GM18526 (cell line): ENCODE results near the gene HOXA5.

ENCODE experiments used
- POLR2A ChIP-seq: IDR thresholded peaks from 3 replicates; pipeline ENCODE4 v1.6.1; 2011; ENCODE audit not compliant: insufficient read length; ENCODE audit errors: extremely low read depth

Gene HOXA5

DNA sequence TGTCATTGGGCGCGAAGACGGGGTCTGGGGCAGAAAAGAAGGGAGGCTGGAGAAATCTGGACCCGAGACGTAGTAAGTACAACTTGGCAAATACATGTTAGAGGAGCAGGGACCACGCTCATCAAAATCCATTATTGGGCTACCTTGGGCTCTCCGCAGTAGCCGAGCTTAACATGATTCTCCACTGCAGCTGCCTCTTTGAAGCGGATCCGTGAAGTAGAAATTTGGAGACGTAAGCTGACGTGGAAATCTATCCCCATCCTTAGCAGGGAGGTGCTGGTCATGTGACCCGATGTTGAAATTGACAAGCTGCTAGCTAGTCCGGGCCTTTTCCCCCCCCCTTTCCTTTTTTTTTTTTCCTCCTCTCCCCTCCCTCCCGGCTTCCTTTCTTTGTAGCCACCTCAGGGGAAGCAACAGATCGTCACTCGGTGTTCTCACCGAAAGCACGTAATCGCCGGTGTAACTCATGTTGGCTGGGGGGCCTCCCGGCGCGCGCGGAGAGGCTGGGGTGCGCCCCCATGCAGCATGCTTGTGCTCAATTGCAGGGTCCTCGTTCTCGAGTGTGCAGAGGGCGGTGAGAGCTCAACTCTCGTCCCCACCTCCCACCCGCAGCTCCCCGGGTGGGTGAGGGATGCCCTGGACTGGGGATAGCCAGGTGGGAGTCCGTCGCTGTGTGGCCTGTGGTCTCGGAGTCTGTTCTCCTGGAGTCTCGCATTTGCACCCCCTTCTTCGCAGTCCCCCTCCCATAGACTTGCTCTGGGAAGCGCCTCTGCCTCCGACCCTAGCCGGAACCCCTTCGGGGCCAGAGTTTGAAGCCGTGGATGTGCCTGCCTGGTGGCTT lies 41.8 kb upstream of the HOXA5 start, which contains the start of gene HOXA11:
Gene HOXA11, minus strand, starts transcription at position 220 of the 841 bp plus-strand sequence. Its CDS starts 88 bp downstream, at position 132.
- TF ChIP-seq POLR2A: no peak

DNA sequence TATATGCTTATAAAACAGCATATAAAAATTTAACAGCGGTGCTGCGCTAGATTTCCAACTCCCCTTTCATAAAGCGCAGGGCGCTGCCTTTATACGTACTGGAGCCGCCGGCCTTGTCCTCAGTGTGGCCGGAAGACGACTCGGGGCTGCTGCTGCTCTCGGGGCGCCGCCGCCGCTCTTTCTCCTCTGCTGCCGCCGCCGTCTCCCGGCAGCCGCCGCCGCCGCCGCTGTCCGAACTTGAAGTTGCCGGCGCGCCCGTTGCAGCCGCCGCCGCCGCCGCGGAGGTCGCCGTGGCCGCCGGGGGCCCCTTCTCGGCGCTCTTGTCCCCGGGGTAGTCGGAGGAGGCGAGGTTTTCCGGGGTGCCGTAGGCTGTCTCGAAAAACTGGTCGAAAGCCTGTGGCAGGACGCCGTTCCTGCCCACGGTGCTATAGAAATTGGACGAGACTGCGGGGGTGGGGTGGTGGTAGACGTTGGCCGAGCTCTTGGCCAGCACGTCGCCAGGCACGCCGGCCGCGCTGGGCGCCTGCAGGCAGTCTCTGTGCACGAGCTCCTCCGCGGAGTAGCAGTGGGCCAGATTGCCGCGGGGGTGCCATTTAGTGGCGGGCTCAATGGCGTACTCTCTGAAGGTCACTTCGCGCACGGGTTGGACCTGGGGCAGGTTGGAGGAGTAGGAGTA lies 41.0 kb upstream of the HOXA5 start:
- TF ChIP-seq POLR2A: no peak

DNA sequence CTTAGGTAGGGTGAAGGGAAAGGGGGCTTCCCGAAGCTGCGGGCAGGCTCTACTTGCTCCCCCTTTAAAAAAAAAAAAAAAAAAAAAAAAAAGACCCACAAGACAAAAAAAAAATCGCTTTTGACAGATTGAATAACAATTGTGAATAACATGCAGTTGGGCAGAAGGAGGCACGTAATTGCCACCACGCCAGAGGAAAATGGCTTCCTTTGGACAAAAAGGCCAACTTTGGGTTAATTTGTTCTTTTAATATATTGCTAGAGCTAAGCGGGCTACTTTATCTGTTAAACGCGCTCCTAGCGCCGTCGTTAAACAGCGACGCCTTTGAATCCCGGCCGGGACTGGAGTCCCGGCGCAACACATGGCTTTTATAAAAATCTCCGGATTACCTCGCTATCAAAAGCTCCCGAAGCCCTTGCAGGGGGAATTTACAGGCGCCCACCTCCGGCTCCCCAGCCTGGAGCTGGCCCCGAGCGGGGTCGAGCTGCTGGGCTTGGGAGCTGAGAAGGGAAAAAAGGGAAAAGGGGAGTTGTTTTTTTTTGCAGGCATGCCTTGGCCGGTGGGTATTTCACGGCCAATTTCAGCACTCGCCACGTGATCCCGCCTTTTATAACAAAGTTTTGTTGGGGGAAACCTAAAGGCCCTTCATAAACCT lies 40.3 kb upstream of the HOXA5 start:
- no peak for TF ChIP-seq POLR2A

DNA sequence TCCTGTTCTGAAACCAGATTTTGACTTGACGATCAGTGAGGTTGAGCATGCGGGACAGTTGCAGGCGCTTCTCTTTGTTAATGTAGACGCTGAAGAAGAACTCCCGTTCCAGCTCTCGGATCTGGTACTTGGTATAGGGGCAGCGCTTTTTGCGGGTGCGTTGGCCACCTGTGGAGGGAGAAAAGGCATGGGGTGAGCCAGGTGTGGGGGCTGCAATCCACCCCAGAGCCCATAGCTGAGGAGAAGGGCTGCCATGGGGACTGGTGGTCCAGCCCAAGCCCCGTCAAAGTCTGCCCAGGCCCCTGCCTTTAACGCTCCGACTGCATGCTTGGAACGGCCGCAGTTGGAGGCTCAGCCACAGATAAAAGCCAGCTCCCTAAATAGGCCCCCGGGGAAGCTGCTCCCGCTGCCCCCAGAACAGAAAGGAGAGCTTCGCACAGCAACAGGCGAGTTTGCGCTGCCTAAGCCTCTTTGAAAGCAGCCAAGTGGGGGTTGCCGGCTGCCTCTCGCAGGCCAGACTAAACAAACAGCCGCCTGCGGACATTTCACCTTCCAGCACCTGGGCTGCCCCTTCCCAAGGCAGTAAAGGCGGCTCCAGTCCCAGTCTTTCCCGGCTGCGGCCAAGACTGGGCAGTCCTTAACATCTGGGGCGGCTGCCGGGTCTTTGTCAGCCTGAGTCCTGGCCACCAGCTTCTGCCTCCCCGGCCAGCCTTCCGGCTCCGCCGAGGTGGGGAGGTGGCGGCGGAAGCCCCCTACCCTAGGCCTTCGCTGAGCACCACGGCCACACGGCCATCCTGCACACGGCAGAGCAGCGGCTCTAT lies 39.6 kb upstream of the HOXA5 start:
- TF ChIP-seq POLR2A: no peak

DNA sequence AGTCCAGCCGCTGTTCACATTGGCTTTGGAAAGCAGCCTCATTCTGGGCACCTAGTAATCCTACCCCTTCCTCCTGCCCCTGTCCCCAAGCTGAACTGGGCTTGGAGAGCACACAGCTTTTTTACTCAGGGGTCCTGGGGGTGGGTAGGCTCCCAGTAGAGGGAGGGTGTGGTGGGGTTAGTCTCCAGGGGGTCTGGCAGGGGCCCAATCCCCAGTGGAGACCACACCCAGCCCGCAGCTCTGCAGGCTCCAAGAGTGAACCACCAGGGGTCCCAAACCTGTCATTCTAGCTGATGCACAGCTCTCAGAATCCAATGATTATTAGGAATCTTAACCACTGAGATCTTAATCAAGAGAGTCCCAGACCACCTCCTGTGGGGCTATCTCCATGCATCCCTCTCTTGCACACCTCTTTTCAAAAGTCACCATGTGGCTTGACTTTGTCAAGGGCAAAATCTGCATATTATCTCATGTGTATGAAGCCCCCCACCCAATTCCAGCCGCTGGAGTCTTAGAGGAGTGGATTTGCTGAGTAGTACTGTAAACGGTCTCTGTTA lies 38.9 kb upstream of the HOXA5 start:
- no peak for TF ChIP-seq POLR2A

DNA sequence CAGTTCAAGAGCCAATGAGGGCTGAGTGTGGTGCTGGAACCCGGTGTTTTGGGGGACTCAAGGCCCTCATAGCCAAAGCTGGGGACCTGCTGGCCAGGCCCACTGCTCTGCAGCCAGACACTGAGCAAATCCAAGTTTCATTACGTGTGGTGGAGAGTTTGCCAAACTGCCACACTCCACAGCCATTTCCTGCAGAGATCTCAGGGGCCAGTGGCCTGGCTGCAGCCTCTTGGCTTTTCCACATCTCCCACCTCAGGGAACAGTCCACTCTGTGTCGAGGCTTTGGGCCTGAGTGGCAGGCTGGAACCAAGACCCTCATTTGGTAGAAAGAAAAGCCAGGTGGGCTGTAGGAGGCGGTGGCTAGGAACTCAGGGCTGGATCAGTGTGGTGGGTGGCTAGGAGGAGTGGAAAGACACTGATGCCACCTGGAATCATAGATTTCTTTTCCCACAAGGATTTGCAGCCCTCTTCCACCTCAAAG lies 38.4 kb upstream of the HOXA5 start:
- TF ChIP-seq POLR2A: no peak

DNA sequence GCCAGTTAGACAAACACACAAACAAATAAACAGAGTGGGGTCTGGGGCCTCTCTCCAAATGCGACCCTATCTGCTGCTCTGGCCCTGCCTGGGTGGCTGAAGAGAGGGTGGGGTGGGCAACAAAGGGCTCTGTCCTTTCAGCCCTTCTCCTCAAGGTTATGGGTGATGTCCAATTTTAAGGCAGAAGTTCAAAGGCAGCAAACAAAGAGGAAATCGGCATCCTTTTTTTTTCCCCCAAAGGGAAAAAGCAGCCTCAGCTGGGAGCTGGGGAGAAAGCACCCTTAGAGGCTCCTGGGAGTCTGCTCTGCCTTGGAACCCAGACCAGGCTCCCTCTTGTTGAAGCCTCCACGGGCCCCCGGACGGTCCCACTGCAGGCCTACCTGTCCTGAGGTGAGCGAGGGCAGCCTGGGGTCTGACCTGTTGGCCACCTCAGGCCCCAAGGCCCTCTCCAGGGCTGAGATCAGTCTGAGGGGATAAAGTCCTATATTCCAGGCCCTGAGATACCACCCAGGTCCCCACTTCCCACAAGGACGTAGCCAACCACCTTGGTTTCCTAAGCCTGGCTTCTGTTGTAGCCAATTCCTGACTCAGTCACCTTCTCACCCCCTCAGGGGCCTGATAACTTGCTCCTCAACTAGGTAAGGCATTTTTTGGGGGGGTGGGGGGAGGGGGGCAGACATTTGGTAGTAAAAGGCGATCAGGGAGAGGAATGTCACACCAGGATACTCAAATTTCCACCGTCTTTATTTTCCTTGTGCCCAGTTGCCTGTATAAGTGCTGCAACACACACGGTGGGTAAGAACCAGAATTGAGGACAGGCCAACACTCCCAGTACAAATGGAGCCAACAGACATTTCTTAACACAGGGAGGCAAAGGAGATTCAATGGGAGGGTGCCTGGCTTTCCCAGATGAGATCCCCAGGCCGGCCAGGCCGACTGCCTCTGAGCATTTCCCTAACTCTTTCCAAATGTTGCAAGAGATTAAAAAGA lies 37.2 kb upstream of the HOXA5 start:
- no peak for TF ChIP-seq POLR2A

DNA sequence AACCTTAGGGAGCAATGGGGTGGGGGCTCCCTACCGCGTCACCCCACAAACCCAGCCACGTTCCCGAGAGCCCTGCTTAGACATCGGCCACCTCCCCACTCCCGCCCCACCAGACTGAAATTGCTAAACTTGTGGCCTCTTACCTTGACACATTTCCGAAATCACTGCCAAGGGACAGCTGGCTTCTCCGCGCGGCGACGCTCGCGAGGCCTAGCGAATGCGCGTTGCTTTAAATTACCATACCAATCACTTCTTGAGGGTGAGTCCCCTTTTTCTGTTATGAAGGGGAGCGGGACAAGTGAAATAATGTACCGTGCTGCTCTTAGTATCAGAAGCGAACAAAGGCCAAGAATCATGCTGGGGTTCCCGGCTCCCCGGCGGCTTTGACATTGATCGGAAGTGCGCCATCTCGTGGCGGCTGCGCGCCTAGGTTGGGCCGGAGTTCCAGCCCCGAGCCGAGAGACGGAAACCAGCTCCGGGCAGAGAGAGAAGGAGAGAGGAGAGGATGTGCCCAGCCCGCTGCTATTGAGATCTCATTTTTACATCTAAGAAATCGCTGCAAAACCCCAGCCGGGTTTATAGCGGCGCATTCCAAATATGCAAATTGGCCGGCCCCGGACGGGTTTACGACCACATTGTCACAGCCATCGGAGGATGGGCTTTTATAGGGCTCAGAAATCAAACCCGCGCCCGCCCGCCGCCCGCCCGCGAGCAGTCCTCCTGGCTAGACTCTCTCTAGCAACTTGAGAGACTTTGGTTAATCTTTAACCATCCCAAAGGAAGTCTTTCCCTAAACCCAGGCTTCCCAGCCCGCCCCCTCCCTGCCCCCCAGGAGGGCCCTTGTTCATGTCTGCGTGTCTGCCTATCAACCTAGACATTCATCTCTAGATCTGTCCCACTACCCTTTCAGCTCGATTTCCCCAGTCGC lies 36.3 kb upstream of the HOXA5 start:
- TF ChIP-seq POLR2A: no peak

DNA sequence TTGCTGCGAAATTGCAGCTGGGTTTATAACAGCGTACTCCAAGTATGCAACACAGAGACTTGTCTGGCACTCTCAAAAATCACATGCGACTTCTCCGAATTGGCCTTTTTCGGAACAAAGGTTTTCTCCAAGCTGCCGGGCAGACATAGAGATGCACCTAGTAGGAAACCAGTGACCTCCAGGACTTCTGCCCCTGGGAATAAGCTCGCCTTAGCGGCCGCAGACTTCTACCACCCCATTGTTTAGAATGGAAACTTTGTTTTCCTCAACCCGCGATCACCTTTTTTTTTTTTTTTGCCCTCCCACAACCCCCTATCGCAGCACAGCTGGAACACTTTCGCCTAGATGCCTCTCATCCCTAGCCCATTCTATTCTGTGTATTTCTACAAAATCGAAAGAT lies 35.5 kb upstream of the HOXA5 start:
- TF ChIP-seq POLR2A: no peak

DNA sequence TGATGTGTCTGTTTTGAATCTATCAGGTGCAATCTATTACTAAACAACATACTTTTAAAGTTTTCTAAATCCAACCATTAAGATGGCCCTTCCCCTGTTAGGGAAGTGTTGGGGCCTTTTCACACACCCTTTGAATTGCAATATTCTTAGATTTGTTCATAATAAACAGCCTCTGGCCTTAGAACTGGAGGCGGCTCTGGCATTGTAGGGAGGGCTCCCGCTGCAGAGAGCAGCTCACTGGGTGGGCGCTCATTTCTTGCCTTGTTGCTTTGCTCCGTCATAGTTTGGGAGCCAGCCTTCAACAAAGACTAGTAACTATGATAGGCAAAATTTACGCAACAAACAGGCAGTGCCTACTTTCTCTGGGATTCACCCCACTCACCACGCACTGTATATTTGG lies 34.9 kb upstream of the HOXA5 start:
- TF ChIP-seq POLR2A: no peak

DNA sequence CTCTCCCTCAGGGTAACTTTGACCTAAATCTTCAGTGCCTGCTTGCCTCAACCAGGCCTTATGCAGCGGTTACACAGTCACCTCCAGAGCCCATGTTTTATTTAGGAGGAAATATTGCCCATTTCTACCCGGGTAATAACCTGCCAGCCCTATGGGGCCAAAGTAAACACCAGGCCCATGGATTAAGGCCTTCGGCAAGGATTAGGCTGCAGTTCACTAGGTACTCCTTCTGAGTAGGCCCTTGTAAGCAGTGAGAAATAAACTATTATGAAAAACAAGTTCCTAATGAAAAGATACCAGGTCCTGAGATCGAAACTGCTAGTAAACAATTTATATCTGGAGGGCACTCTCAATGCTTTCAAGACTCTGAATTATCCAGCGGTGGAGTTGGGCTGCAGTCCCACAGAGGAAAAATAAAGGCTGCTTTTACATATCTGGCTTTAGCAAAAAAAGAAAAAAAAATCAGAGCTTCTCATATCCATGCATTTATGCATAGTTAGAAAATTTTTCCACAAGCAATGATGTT lies 34.4 kb upstream of the HOXA5 start:
- no peak for TF ChIP-seq POLR2A

DNA sequence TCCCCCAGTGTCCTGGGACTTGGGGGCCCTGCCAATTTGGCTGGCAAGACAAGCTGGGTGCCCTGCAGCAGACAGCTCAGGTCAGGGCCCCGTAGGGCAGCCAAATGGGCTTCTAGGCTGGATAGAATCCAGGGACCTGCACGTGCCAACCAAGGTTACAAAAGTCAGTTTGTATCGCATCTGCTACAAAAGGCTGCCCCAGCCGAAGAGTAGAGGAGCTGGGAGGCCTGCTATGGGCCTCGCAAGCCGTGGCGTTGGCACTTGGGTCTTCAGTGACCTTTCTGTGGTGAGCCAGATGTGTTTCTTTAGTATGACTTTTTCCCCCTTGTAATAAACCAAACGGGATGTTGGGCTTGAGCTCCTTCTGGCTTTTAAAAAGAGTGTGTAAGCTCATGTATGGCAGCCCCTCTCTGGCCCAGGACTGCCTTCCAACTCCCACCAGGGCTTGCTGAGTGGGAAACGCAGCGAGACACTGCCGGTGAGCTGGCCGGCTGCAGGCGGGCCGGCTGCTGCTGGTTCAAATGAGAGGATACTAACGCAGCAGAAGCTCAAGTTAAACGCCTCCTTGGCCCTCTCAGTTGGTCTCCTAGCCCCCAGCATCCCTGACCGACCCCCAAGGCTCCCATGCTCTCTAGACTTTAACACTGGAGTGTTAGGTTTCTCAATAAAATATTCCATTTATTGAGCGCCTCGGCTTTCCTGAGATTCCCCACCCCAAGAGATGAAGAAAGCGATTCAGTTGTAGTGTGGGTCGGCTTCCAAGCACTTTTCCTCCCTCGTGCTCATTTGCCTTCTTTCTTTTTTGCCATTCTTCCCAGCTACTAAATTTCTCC lies 33.7 kb upstream of the HOXA5 start:
- TF ChIP-seq POLR2A: no peak

DNA sequence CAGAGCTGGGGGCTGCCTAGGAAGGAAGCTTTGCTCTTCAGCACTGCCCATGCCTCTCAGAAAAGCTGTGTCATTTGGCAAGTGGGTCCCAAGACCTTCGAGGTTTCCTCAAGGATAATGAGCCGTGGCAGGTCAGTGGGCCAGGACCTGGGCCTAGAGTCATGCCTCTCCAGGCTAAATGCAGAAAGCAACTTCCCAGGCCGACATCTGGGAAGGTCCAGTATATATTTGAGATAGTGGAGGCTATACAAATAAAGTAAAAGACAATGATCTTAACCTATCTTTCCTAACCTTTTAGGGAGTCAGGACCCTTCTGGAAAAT lies 33.0 kb upstream of the HOXA5 start:
- TF ChIP-seq POLR2A: no peak
